Neural progenitor cell (in vitro differentiated cells): ENCODE data around the gene ANKRD35. TPM values are rescaled to one million over a fixed set of nuclear protein-coding genes. Genes with fewer than 3 reads are reported as not detected.

Experiments
- DNase-seq: peaks from one replicate; pipeline ENCODE4 v3.0.0-alpha.2; 2016; ENCODE audit warnings: low spot score
- H2AFZ ChIP-seq: fragments of 200-600 bp; sonication (generic); replicated peaks from 2 replicates; pipeline ENCODE4 v1.6.1; 2016; ENCODE audit warnings: antibody characterized with exemption
- H3F3A ChIP-seq: fragments of 200-600 bp; sonication (generic); 2 replicates; pipeline ENCODE4 v1.6.1; 2016; ENCODE audit warnings: antibody characterized with exemption, low read depth
- H3K27ac ChIP-seq: fragments of 200-600 bp; sonication (generic); 2 replicates; pipeline ENCODE4 v1.5.1; 2016; ENCODE audit warnings: mild to moderate bottlenecking
- H3K27me3 ChIP-seq: fragments of 200-600 bp; sonication (generic); 2 replicates; pipeline ENCODE4 v1.6.1; 2016; ENCODE audit warnings: mild to moderate bottlenecking, moderate library complexity
- H3K36me3 ChIP-seq: fragments of 200-600 bp; sonication (generic); 2 replicates; pipeline ENCODE4 v1.5.1; 2016
- H3K4me1 ChIP-seq: fragments of 200-600 bp; sonication (generic); 2 replicates; pipeline ENCODE4 v1.6.1; 2016; ENCODE audit warnings: mixed run types
- H3K4me2 ChIP-seq: fragments of 200-600 bp; sonication (generic); 2 replicates; pipeline ENCODE4 v1.6.1; 2016
- H3K4me3 ChIP-seq: fragments of 200-600 bp; sonication (generic); 2 replicates; pipeline ENCODE4 v1.5.1; 2016
- H3K79me2 ChIP-seq: fragments of 200-600 bp; sonication (generic); 2 replicates; pipeline ENCODE4 v1.6.1; 2016; ENCODE audit warnings: low read depth
- H3K9ac ChIP-seq: fragments of 200-600 bp; sonication (generic); 2 replicates; pipeline ENCODE4 v1.6.1; 2016
- H3K9me3 ChIP-seq: fragments of 200-600 bp; sonication (generic); 2 replicates; pipeline ENCODE4 v1.5.1; 2016; ENCODE audit warnings: low read depth
- H4K20me1 ChIP-seq: fragments of 200-600 bp; sonication (generic); 2 replicates; pipeline ENCODE4 v1.6.1; 2016; ENCODE audit warnings: low read depth
- H3K27ac Mint-ChIP-seq: 3 replicates; pipeline ENCODE4 v1.8.0; 2021; ENCODE audit warnings: mixed read lengths
- H3K27me3 Mint-ChIP-seq: 2 replicates; pipeline ENCODE4 v1.8.0; 2022; ENCODE audit warnings: low read depth, mild to moderate bottlenecking, inconsistent platforms, moderate library complexity, mixed read lengths; ENCODE audit not compliant: insufficient read depth
- H3K36me3 Mint-ChIP-seq: 3 replicates; pipeline ENCODE4 v1.8.0; 2021; ENCODE audit warnings: mixed read lengths
- H3K4me1 Mint-ChIP-seq: 3 replicates; pipeline ENCODE4 v1.8.0; 2021; ENCODE audit warnings: mixed read lengths
- H3K4me3 Mint-ChIP-seq: 3 replicates; pipeline ENCODE4 v1.8.0; 2021; ENCODE audit warnings: mild to moderate bottlenecking, moderate library complexity, mixed read lengths
- H3K9me3 Mint-ChIP-seq: 3 replicates; pipeline ENCODE4 v1.8.0; 2020; ENCODE audit warnings: mixed read lengths
- EZH2 ChIP-seq: fragments of 200-600 bp; sonication (generic); IDR thresholded peaks from 2 replicates; pipeline ENCODE4 v1.6.1; 2017; ENCODE audit warnings: antibody characterized with exemption, mild to moderate bottlenecking, moderate library complexity
- EZH2phosphoT487 ChIP-seq: fragments of 200-600 bp; sonication (generic); IDR thresholded peaks from 2 replicates; pipeline ENCODE4 v1.6.1; 2017; ENCODE audit warnings: antibody characterized with exemption
- total RNA-seq: library from RNA; depleted of rRNA; stranded (reverse); fragments of >200 nt; gene quantifications from 2 replicates; pipeline ENCODE4 v1.2.3, GENCODE V29; 2015; ENCODE audit warnings: low replicate concordance
- TF ChIP-seq, protein P1 (sequence below): fragments of 200-600 bp; sonication (generic); IDR thresholded peaks from 2 replicates; pipeline ENCODE4 v1.5.1; 2017; ENCODE audit warnings: antibody characterized with exemption, mild to moderate bottlenecking

Gene ANKRD35
- total RNA-seq, 1 donor from 2014 or later: 1.1 TPM

DNA sequence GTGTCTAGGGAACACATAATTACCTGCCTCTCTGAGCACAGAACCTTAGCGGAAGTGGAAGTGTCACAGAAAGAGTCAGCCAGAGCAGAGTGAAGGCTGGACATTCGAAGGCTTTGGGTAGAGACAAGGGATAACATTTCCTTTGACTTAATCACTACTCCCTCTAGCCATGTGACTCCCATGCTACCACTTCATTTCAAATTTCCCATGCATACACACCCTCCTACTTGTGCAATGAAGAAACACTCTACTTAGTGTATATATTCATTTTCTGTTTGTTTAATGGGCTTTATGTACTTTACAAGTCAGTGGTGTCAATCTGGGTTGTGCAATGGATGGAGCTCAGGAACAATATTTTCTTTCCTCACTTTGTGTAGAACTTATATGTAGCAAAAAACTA, 6.9 kb downstream of the ANKRD35 start:
- no peaks in the 10 kb centered on the region for H3K36me3 ChIP-seq

DNA sequence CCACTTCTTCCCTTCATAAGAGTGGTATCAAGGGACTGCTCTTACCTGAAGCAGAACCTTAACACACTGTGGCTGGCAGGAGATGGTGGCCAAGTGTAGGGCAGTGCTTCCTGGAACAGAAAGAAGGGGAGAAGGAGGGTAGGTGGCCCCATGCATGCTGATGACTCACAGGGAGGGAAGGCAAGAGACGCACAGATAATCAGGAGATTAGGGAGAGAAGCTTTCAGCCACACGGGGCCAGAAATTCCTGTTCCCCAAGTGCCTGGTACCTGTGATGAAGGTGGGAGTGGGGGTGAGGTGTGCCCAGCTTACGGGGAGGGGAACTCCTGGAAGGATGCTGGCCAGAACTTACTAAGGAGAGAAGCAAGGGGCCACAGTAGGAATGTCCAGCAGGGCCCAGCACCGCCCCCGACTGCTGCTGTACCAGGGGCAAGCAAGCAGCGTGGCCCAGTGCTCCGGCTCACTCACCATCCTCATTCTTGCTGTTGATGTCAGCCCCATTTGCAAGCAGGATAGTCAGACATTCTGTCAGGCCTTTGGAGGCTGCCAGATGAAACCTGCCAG, 7.7 kb downstream of the ANKRD35 start:
- H3K4me3 ChIP-seq: no peak overlapping the region
- H3K4me1 Mint-ChIP-seq: peaks cover 12% of the 10 kb centered on the region
- peaks cover 8% of the 10 kb centered on the region for H3F3A ChIP-seq
- no peak overlapping the region for H3K27ac Mint-ChIP-seq
- no peak overlapping the region for H3K4me2 ChIP-seq
- peaks cover 24% of the 10 kb centered on the region for H3K27me3 Mint-ChIP-seq
- H3K36me3 Mint-ChIP-seq: no peaks in the 10 kb centered on the region
- no peaks in the 10 kb centered on the region for H3K9me3 Mint-ChIP-seq
- no peak for DNase-seq
- no peak overlapping the region for H2AFZ ChIP-seq
- H3K4me1 ChIP-seq: peaks cover 22% of the 10 kb centered on the region
- no peaks in the 10 kb centered on the region for H3K9me3 ChIP-seq
- no peak overlapping the region for H3K4me3 Mint-ChIP-seq
- peaks cover 11% of the 10 kb centered on the region for H3K27me3 ChIP-seq
- H3K9ac ChIP-seq: no peak overlapping the region
- no peaks in the 10 kb centered on the region for H3K79me2 ChIP-seq
- H3K27ac ChIP-seq: no peak overlapping the region
- H3K36me3 ChIP-seq: no peaks in the 10 kb centered on the region
- no peaks in the 10 kb centered on the region for H4K20me1 ChIP-seq
- TF ChIP-seq EZH2 (no peak), EZH2phosphoT487 (no peak)
- TF ChIP-seq, protein P1, sequence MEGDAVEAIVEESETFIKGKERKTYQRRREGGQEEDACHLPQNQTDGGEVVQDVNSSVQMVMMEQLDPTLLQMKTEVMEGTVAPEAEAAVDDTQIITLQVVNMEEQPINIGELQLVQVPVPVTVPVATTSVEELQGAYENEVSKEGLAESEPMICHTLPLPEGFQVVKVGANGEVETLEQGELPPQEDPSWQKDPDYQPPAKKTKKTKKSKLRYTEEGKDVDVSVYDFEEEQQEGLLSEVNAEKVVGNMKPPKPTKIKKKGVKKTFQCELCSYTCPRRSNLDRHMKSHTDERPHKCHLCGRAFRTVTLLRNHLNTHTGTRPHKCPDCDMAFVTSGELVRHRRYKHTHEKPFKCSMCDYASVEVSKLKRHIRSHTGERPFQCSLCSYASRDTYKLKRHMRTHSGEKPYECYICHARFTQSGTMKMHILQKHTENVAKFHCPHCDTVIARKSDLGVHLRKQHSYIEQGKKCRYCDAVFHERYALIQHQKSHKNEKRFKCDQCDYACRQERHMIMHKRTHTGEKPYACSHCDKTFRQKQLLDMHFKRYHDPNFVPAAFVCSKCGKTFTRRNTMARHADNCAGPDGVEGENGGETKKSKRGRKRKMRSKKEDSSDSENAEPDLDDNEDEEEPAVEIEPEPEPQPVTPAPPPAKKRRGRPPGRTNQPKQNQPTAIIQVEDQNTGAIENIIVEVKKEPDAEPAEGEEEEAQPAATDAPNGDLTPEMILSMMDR: no peak

More for the DNA sequence above, 6.9 kb downstream of the ANKRD35 start:
- DNase-seq: no peak
- Histone ChIP-seq H3K9me3 (no peaks in the 10 kb centered on the region), H3K27me3 (peaks cover 15% of the 10 kb centered on the region), H3K79me2 (no peaks in the 10 kb centered on the region), H2AFZ (peak overlapping the region; percentile 15), H4K20me1 (no peaks in the 10 kb centered on the region), H3F3A (peaks cover 8% of the 10 kb centered on the region), H3K4me3 (no peak overlapping the region), H3K4me2 (no peak overlapping the region), H3K9ac (no peak overlapping the region), H3K27ac (no peak overlapping the region), H3K4me1 (peaks cover 22% of the 10 kb centered on the region)
- Mint-ChIP-seq H3K27ac (no peak overlapping the region), H3K9me3 (no peaks in the 10 kb centered on the region), H3K27me3 (peaks cover 27% of the 10 kb centered on the region), H3K4me1 (peaks cover 10% of the 10 kb centered on the region), H3K4me3 (no peak overlapping the region), H3K36me3 (no peaks in the 10 kb centered on the region)
- TF ChIP-seq, protein P1: no peak

DNA sequence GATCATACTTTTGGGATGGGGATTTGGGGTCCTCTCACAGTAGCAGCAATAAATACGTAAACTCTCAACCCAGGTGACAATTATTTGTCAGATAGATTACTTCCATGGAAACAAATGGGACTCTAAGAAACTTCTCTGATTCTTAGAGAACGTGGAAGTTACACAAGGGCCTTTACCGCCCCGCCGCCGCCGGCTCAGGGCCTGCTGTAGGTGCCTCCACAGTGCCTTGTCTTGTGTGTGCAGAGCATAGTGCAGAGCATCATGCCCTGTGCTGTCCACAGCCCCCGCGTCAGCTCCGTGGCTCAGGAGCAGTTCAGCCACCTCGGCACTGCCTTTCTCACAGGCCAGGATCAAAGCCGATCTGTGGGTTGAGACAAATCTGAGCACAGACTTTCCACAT, 11.0 kb downstream of the ANKRD35 start:
- Histone ChIP-seq H3K9ac (no peak overlapping the region), H3K79me2 (no peaks in the 10 kb centered on the region), H3K36me3 (no peaks in the 10 kb centered on the region), H3K4me1 (peaks cover 18% of the 10 kb centered on the region), H2AFZ (no peak overlapping the region), H3F3A (peaks cover 2% of the 10 kb centered on the region), H3K4me2 (no peak overlapping the region), H3K27ac (no peak overlapping the region), H4K20me1 (no peaks in the 10 kb centered on the region), H3K27me3 (peaks cover 7% of the 10 kb centered on the region), H3K9me3 (no peaks in the 10 kb centered on the region), H3K4me3 (no peak overlapping the region)
- no peak overlapping the region for H3K27ac Mint-ChIP-seq
- H3K4me3 Mint-ChIP-seq: no peak overlapping the region
- peaks cover 29% of the 10 kb centered on the region for H3K27me3 Mint-ChIP-seq
- peaks cover 22% of the 10 kb centered on the region for H3K4me1 Mint-ChIP-seq
- no peaks in the 10 kb centered on the region for H3K9me3 Mint-ChIP-seq
- DNase-seq: no peak
- no peaks in the 10 kb centered on the region for H3K36me3 Mint-ChIP-seq
- no peak for TF ChIP-seq EZH2phosphoT487
- TF ChIP-seq EZH2: no peak
- TF ChIP-seq, protein P1: no peak
